Lung (tissue), 12 donors: Measurements from ENCODE around the gene CD3D. TPM values are rescaled to one million over a fixed set of nuclear protein-coding genes. Genes with fewer than 3 reads are reported as not detected.

Experiments used
- ATAC-seq: fragments of 200-7000 bp; cut with Tn5 transposase; one replicate; pipeline ENCODE4 v1.9.1; 2020; ENCODE audit warnings: moderate number of reproducible peaks; ENCODE audit not compliant: insufficient read depth, low FRiP score
- DNase-seq, 3 donors: peaks; one replicate each; pipeline ENCODE4 v3.0.0-alpha.2; 2013 to 2017
- H3K27ac ChIP-seq, 2 donors: one replicate each; pipeline ENCODE4 v1.5.1; 2013; ENCODE audit warnings: mild to moderate bottlenecking in 2 of 2, moderate library complexity in 2 of 2, control low read depth in 1 of 2, inconsistent platforms in 1 of 2, low read depth in 1 of 2, low read length in 1 of 2
- H3K27me3 ChIP-seq, 3 donors: one replicate each; pipeline ENCODE4 v1.5.1; 2013; ENCODE audit warnings: low read length in 2 of 3; ENCODE audit not compliant: control insufficient read depth in 3 of 3, insufficient read depth in 3 of 3
- H3K36me3 ChIP-seq, 4 donors: one replicate each; pipeline ENCODE4 v1.5.1; 2013; ENCODE audit warnings: low read length in 4 of 4, mild to moderate bottlenecking in 1 of 4, moderate library complexity in 1 of 4; ENCODE audit not compliant: control insufficient read depth in 4 of 4, insufficient read depth in 4 of 4
- H3K4me1 ChIP-seq, 5 donors: one replicate each; pipeline ENCODE4 v1.5.1; 2013; ENCODE audit warnings: low read length in 5 of 5, mild to moderate bottlenecking in 2 of 5, moderate library complexity in 1 of 5; ENCODE audit not compliant: control insufficient read depth in 5 of 5, insufficient read depth in 5 of 5
- H3K4me3 ChIP-seq: one replicate; pipeline ENCODE4 v1.5.1; 2013; ENCODE audit warnings: mild to moderate bottlenecking, control low read depth, moderate library complexity
- H3K9ac ChIP-seq, 2 donors: one replicate each; pipeline ENCODE4 v1.5.1; 2013; ENCODE audit warnings: low read length in 2 of 2, control low read depth in 1 of 2; ENCODE audit not compliant: insufficient read depth in 1 of 2
- H3K9me3 ChIP-seq, 4 donors: one replicate each; pipeline ENCODE4 v1.5.1; 2013; ENCODE audit warnings: low read length in 3 of 4, mild to moderate bottlenecking in 1 of 4, moderate library complexity in 1 of 4; ENCODE audit not compliant: control insufficient read depth in 4 of 4, insufficient read depth in 3 of 4
- WGBS, 2 donors: extraction: QIAGEN DNeasy Blood & Tissue Kit; methylation state at CpG; one replicate each; pipeline ENCODE4 v1.1.7; 2013; 5-methylcytosine and 5-hydroxymethylcytosine counted together
- polyA plus RNA-seq, 2 donors: library from polyadenylated mRNA; stranded (reverse); fragments of 200-250 nt; gene quantifications; one replicate each; pipeline ENCODE4 v1.2.1, GENCODE V29; 2013
- total RNA-seq, 2 donors: library from RNA; depleted of rRNA in 1 of 2; stranded (reverse); fragments of >200 nt in 1 of 2; gene quantifications; one replicate each; pipeline ENCODE4 v1.2.1, GENCODE V29; 2014 to 2021
- TF ChIP-seq, protein P1 (sequence below): IDR thresholded peaks from 2 replicates; pipeline ENCODE4 v1.5.1; 2012; ENCODE audit warnings: mild to moderate bottlenecking; ENCODE audit errors: control extremely low read depth, extremely low read depth
- donor health status: control.
- donor health status: control.
- donor health status: Bipolar disorder and iron deficiency.
- donor health status: healthy.
- donor health status: DM: yes; HTN: yes; CAD: no.

CD3D gene
- total and polyA plus RNA-seq, 4 donors: 3.8 to 9.9 (median 8.7) TPM

DNA sequence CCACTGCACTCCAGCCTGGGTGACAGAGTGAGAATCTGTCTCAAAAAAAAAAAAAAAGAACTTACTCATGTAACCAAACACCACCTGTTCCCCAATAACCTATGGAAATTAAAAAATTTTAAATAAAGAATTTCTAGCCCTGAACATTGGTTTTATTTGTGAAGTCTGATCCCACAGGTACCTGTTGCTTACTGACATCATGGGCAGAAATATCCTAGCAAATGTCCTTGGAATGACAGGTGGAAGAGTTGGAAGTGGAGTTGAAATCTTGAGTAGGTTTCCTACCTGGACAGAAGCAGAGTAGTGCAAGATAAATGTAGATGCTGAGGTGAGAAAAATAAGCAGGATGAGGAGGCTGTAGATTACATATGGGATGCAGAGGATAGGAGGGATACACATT is 17.2 kb downstream of the CD3D start:
- no peak overlapping the region for H3K9ac ChIP-seq
- no peak overlapping the region for H3K27ac ChIP-seq
- peaks cover 0 to 4% (median 0%) of the 10 kb centered on the region in 5 donors for H3K4me1 ChIP-seq
- ATAC-seq: no peak
- TF ChIP-seq, protein P1, sequence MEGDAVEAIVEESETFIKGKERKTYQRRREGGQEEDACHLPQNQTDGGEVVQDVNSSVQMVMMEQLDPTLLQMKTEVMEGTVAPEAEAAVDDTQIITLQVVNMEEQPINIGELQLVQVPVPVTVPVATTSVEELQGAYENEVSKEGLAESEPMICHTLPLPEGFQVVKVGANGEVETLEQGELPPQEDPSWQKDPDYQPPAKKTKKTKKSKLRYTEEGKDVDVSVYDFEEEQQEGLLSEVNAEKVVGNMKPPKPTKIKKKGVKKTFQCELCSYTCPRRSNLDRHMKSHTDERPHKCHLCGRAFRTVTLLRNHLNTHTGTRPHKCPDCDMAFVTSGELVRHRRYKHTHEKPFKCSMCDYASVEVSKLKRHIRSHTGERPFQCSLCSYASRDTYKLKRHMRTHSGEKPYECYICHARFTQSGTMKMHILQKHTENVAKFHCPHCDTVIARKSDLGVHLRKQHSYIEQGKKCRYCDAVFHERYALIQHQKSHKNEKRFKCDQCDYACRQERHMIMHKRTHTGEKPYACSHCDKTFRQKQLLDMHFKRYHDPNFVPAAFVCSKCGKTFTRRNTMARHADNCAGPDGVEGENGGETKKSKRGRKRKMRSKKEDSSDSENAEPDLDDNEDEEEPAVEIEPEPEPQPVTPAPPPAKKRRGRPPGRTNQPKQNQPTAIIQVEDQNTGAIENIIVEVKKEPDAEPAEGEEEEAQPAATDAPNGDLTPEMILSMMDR: no peak
- H3K4me3 ChIP-seq: no peak overlapping the region
- no peaks in the 10 kb centered on the region for H3K27me3 ChIP-seq
- H3K36me3 ChIP-seq: no peaks in the 10 kb centered on the region
- no peaks in the 10 kb centered on the region for H3K9me3 ChIP-seq
- DNase-seq: no peak

DNA sequence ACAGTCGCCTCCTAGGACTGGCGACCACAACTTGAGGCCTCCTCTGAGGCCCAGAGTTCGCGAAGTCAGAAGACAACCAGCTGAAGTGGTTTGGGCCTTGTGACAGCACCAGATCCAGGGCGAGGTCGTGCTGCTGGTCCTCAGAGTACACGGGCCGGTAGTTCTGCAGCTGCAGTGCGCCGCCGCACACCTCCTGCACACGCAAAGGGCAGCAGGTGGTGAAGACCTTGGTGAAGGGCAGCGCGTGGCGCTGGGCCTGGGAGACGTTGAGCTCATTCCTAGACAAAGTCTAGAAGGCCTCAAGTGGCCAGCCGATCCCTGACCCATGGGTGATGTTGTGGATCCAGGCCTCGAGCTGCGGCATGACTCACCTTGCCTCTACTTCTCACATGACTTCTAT is 19.8 kb downstream of the CD3D start:
- Histone ChIP-seq H3K4me1 (peaks cover 0 to 5% (median 0%) of the 10 kb centered on the region in 5 donors), H3K27ac (no peak overlapping the region), H3K9me3 (no peaks in the 10 kb centered on the region), H3K9ac (no peak overlapping the region), H3K4me3 (no peak overlapping the region), H3K27me3 (no peaks in the 10 kb centered on the region), H3K36me3 (no peaks in the 10 kb centered on the region)
- 95 to 98% methylated on average over 19 of the region's 19 CpGs for WGBS, 2 donors
- TF ChIP-seq, protein P1: no peak
- ATAC-seq (no peak), DNase-seq (no peak)

- ATAC-seq: no peak
- H3K27me3 ChIP-seq: no peaks in the 10 kb centered on the region
- H3K36me3 ChIP-seq: no peaks in the 10 kb centered on the region
- H3K27ac ChIP-seq: no peak overlapping the region
- no peak overlapping the region for H3K9ac ChIP-seq
- DNase-seq: no peak
- peaks cover 0 to 12% (median 5%) of the 10 kb centered on the region in 5 donors for H3K4me1 ChIP-seq
- TF ChIP-seq, protein P1: no peak
- WGBS, 2 donors: 55 to 62% methylated on average over 5 of the region's 5 CpGs
- no peak overlapping the region for H3K4me3 ChIP-seq
- no peaks in the 10 kb centered on the region for H3K9me3 ChIP-seq
Measured at GRCh38 chr11:118321386-118322082, 21.0 kb downstream of the CD3D start.

DNA sequence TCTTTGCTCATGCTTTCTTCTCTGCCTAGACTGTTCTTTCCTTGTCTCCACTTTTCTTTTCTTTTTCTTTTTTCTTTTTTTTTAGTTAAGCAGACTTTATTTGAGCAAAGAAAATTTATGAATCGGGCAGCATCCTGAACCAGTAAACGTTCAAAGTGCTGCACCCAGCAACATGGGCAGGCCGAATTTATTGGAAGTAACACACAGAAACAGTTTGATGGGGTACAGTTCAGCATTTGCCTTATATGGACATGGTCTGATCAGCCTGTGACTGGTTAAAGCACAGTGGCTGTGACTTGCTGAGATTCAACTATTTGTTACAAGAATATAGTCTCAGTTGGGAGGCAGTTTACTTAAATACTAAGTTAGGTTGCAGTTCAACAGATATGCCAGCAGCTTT is 22.0 kb downstream of the CD3D start:
- Histone ChIP-seq H3K9me3 (no peaks in the 10 kb centered on the region), H3K4me3 (no peak overlapping the region), H3K27me3 (no peaks in the 10 kb centered on the region), H3K36me3 (no peaks in the 10 kb centered on the region), H3K4me1 (peaks cover 0 to 15% (median 15%) of the 10 kb centered on the region in 5 donors), H3K27ac (no peak overlapping the region), H3K9ac (no peak overlapping the region)
- ATAC-seq: no peak
- no peak for DNase-seq
- TF ChIP-seq, protein P1: no peak
- WGBS, 2 donors: 92 to 95% methylated on average over 3 of the region's 3 CpGs
